OCI-LY3 (cell line): Measurements from ENCODE around the gene CDH9.

Source experiments
- H2AFZ ChIP-seq: fragments of 200-600, 300-600 bp; shearing (Covaris generic); 2 replicates; pipeline ENCODE4 v1.6.0; 2014; ENCODE audit warnings: antibody characterized with exemption, low read depth, low read length
- H3K27ac ChIP-seq: fragments of 200-600, 300-600 bp; sonication (generic); 2 replicates; pipeline ENCODE4 v1.5.1; 2014; ENCODE audit warnings: mild to moderate bottlenecking, low read length, moderate library complexity, mixed read lengths
- H3K27me3 ChIP-seq: fragments of 200-600, 300-600 bp; sonication (generic); 2 replicates; pipeline ENCODE4 v1.6.1; 2014; ENCODE audit warnings: low read depth, low read length, mixed read lengths
- H3K36me3 ChIP-seq: fragments of 200-600, 300-600 bp; sonication (generic); replicated peaks from 2 replicates; pipeline ENCODE3; 2014; ENCODE audit warnings: low read depth, low read length, mixed read lengths
- H3K4me1 ChIP-seq: fragments of 300-600, 200-600 bp; sonication (generic); 2 replicates; pipeline ENCODE4 v1.6.1; 2014; ENCODE audit warnings: low read length, mixed read lengths
- H3K4me2 ChIP-seq: fragments of 200-600, 300-600 bp; sonication (generic); 2 replicates; pipeline ENCODE4 v1.6.1; 2014; ENCODE audit warnings: low read length, mixed read lengths
- H3K4me3 ChIP-seq: fragments of 300-600, 200-600 bp; sonication (generic); 2 replicates; pipeline ENCODE4 v1.5.1; 2014; ENCODE audit warnings: antibody characterized with exemption, mild to moderate bottlenecking, low read length, moderate library complexity
- H3K79me2 ChIP-seq: fragments of 300-600, 200-600 bp; shearing (Covaris generic); 2 replicates; pipeline ENCODE4 v1.6.1; 2014; ENCODE audit warnings: mild to moderate bottlenecking, low read length, mixed read lengths
- H3K9ac ChIP-seq: fragments of 300-600, 200-600 bp; shearing (Covaris generic); 2 replicates; pipeline ENCODE4 v1.6.0; 2014; ENCODE audit warnings: mild to moderate bottlenecking, low read length, moderate library complexity
- H3K9me3 ChIP-seq: fragments of 200-600, 300-600 bp; shearing (Covaris generic); 2 replicates; pipeline ENCODE4 v1.6.1; 2014; ENCODE audit warnings: low read length, mixed read lengths; ENCODE audit not compliant: insufficient read depth
- H4K20me1 ChIP-seq: fragments of 200-600, 300-600 bp; sonication (generic); 2 replicates; pipeline ENCODE4 v1.6.1; 2016; ENCODE audit warnings: low read length, mixed read lengths; ENCODE audit not compliant: insufficient read depth
- CTCF ChIP-seq: fragments of 200-600, 300-600 bp; sonication (generic); IDR thresholded peaks from 2 replicates; pipeline ENCODE4 v1.5.1; 2014; ENCODE audit warnings: antibody characterized with exemption, low read length, low read depth
- EZH2phosphoT487 ChIP-seq: fragments of 200-600 bp; shearing (Covaris generic); IDR thresholded peaks from 2 replicates; pipeline ENCODE4 v1.6.1; 2018; ENCODE audit warnings: antibody characterized with exemption, mixed run types, low read depth

CDH9 gene

GRCh38 chr5:26884481-26884880, 153.9 kb downstream of the CDH9 start:
- no peak for TF ChIP-seq CTCF
- no peak for TF ChIP-seq EZH2phosphoT487
- Histone ChIP-seq H3K9ac (no peak overlapping the region), H3K4me1 (no peaks in the 10 kb centered on the region), H3K9me3 (no peaks in the 10 kb centered on the region), H2AFZ (no peak overlapping the region), H4K20me1 (no peaks in the 10 kb centered on the region), H3K4me2 (no peak overlapping the region), H3K36me3 (no peaks in the 10 kb centered on the region), H3K4me3 (no peak overlapping the region), H3K79me2 (no peaks in the 10 kb centered on the region), H3K27me3 (no peaks in the 10 kb centered on the region), H3K27ac (no peak overlapping the region)

GRCh38 chr5:26883375-26883774, 155.0 kb downstream of the CDH9 start:
- no peak overlapping the region for H3K9ac ChIP-seq
- no peak overlapping the region for H2AFZ ChIP-seq
- TF ChIP-seq CTCF (no peak), EZH2phosphoT487 (no peak)
- H3K27ac ChIP-seq = no peak overlapping the region
- no peak overlapping the region for H3K4me3 ChIP-seq
- H3K4me1 ChIP-seq = no peaks in the 10 kb centered on the region
- H3K9me3 ChIP-seq = no peaks in the 10 kb centered on the region
- H3K4me2 ChIP-seq = no peak overlapping the region
- no peaks in the 10 kb centered on the region for H4K20me1 ChIP-seq
- no peaks in the 10 kb centered on the region for H3K27me3 ChIP-seq
- H3K79me2 ChIP-seq = no peaks in the 10 kb centered on the region
- H3K36me3 ChIP-seq = no peaks in the 10 kb centered on the region

GRCh38 chr5:26881901-26882300, 156.5 kb downstream of the CDH9 start:
- Histone ChIP-seq H3K79me2 (no peaks in the 10 kb centered on the region), H3K27ac (no peak overlapping the region), H3K9ac (no peak overlapping the region), H4K20me1 (no peaks in the 10 kb centered on the region), H3K27me3 (no peaks in the 10 kb centered on the region), H3K4me1 (peaks cover 9% of the 10 kb centered on the region), H3K4me3 (no peak overlapping the region), H3K36me3 (no peaks in the 10 kb centered on the region), H2AFZ (no peak overlapping the region), H3K4me2 (no peak overlapping the region), H3K9me3 (no peaks in the 10 kb centered on the region)
- no peak for TF ChIP-seq EZH2phosphoT487
- no peak for TF ChIP-seq CTCF

- peaks cover 13% of the 10 kb centered on the region for H3K4me1 ChIP-seq
- peak overlapping the region; percentile 61 for H3K27ac ChIP-seq
- no peak overlapping the region for H2AFZ ChIP-seq
- H3K4me2 ChIP-seq = peak overlapping the region; percentile 64
- no peaks in the 10 kb centered on the region for H3K79me2 ChIP-seq
- H3K4me3 ChIP-seq = peak overlapping the region; percentile 32
- no peaks in the 10 kb centered on the region for H3K9me3 ChIP-seq
- no peaks in the 10 kb centered on the region for H3K27me3 ChIP-seq
- no peaks in the 10 kb centered on the region for H4K20me1 ChIP-seq
- no peaks in the 10 kb centered on the region for H3K36me3 ChIP-seq
- TF ChIP-seq CTCF = no peak
- TF ChIP-seq EZH2phosphoT487 = no peak
- no peak overlapping the region for H3K9ac ChIP-seq
Observed at GRCh38 chr5:26877154-26877553, 161.2 kb downstream of the CDH9 start.
